ENCODE data around the gene CLEC2L.

The CLEC2L gene

GRCh38 chr7:139572071-139572470, 48.6 kb downstream of the CLEC2L start:
- in situ Hi-C loops (cut with HindIII; ENCODE audit: low sequenced_read_pairs): no loop called here

DNA sequence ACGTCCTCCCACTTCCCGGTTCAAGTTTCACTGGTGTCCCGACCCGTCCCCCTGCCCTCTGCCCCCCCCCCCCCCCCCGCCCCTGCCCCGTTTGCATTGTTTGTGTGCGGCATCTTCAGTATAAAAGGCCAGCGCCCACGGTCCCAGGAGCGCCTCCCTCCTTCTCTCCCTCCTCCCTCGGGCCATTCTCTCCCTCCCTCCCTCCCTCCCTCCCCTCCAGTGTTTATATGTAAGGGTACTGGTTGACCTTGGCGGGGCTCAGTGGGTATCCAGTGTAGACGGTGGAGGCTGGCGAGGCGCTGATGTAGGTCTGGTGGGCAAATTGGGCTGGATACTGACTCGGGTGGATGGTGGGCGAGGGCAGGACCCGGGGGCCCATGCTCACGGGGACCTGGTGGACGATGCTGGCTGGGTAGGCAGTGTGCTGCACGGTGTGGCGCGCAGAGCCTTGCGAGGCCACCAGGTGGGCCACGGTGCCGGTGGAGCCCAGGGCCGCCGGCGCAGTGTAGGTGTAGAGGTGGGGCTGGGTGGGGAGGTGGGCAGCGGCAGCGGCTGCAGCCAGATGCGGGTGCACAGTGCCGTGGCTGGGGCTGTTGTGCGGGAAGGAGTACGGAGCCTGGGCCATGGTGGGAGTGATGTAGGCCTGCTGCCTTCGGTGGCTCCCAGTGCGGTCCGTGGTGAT, 49.4 kb downstream of the CLEC2L start:
- in situ Hi-C loops (cut with HindIII; ENCODE audit: low sequenced_read_pairs): no loop called here

GRCh38 chr7:139573871-139574270, 50.4 kb downstream of the CLEC2L start:
- in situ Hi-C loops (cut with HindIII; ENCODE audit: low sequenced_read_pairs): no loop called here

GRCh38 chr7:139574618-139575337, 51.3 kb downstream of the CLEC2L start:
- in situ Hi-C loops (cut with HindIII; ENCODE audit: low sequenced_read_pairs): no loop called here

DNA sequence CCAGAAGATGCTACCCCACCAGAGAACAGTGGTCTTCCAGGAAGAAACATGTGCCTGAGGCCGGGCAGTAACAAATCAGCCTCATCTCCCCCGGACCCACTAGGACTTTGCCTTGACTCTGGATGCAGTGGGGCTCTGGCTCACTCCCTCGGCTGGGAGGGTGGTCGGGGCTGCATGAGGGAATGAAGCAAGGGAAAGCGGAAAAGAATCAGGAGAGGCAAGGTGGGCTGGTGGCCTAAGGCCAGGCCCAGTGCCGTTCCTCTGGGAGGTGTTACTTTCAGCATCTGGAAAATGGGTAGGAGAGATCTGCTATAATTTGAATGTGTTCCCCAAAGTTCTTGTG, 51.8 kb downstream of the CLEC2L start:
- in situ Hi-C loops (cut with HindIII; ENCODE audit: low sequenced_read_pairs): no loop called here

DNA sequence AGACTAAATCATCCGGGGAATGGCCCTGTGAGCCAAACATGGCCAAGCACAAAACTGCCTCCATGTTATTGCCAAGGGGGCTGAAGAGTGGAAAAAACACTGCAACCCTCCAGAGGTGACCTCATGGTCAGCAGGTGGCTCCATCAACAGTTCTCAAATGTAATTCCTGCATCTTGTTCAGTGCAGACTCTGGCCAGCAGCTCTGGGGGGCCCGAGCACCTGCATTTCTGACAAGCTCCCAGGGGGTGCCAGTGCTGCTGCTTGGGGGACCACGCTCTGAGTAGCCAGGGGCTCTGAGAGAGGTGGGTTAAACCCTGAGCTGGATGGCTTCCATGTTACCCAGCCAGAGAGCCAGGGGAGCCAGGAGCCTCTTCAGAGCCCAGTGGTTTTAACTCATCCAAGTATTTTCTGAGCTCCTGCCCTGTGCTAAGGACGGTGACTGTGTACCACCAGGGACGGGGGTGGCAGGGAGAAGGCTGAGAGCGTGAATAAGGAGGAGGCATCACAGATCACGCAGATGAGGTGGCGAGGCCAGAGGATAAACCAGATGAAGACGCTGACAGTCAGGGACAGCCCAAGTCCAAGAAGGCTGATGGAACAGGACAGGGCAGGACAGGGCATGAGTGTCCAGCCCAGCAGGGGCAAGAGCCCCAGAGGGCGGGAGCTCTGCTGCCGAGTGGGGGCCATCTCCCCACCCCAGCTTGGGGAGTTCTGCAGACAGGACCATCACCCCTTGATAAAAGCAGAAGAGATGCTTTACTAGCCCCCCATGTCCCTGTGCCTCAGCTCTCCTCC, 52.9 kb downstream of the CLEC2L start:
- in situ Hi-C loops (cut with HindIII; ENCODE audit: low sequenced_read_pairs): no loop called here

GRCh38 chr7:139580435-139580834, 57.0 kb downstream of the CLEC2L start:
- in situ Hi-C loops (cut with HindIII; ENCODE audit: low sequenced_read_pairs): no loop called here

GRCh38 chr7:139582130-139582650, 58.7 kb downstream of the CLEC2L start:
- in situ Hi-C loops (cut with HindIII; ENCODE audit: low sequenced_read_pairs): no loop called here

DNA sequence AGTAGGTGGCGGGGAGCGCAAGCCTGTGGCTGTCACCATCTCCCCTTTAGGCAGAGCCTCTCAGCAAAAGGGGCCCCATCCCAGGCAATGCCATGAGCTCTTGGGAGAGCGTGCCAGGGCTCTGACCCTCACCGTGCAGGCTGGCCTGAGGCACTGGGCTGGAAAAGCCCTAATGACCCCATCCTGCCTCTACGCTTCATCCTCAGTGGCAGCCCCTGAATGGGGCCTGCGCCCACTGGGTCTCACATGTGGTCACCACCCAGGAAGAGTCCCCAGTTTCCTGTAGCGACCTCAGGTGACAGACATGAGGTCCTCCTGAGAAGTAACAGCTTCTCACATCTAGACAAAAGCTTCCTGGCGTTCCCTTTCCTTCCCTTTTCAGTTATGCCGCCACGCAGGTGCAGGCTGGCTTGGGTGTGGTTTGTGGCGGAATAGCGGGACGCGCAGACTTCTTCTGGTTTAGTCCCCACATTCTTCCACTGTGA, 59.2 kb downstream of the CLEC2L start:
- in situ Hi-C loops (cut with HindIII; ENCODE audit: low sequenced_read_pairs): no loop called here

DNA sequence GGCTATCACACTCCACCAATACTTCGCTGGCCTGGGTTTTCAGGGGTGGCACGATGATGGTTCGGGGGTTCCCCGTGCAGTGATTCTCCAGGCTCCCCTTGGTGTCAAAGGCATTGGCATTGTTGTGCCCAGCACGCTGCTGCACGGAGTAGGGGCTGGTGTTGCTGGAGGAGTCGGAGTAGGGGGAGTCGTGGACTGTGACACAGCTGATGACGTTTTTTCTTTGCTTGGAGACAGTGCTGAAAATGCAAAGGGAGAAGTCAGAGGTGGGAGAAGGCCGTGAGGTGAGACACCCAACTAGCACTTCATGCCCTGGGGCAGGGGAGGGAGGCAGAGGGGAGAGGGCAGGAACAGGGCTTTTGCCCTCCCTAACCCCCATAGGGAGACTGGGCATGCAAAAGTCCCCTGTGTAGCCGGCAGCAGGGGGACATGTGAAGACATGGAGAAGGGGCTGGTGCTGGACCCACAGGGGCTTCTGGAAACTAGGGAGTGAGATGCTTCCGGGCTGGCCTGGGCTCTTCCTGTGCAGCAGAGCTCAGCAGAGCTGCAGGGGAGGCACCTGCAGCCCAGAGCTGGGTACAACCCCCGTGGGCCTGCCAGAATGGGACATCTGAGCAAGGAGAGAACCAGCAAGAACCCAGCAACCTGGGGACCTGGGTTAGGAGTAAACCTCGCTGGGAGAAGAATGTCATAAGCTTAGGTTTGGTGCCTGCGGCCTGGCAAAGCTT, 60.5 kb downstream of the CLEC2L start:
- in situ Hi-C loops (cut with HindIII; ENCODE audit: low sequenced_read_pairs): no loop called here

DNA sequence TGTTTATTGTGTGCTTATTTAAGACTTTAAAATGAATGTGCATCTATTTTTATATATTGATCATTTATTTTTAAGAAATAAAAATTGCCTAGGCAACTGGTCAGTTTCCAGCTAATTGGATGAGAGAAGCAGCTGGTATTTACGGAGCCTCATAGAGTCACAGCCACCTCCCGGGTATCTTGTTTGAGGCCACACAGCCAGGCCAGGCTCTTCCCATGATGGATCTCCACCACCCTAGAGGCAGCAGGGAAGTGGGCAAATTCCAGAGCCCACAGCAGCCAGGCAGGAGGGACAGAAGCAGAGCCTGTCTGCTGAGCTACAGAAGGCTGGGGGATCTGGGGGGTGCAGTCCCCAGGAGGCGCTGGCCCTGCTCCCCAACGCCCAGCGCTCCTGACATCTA, 61.6 kb downstream of the CLEC2L start:
- in situ Hi-C loops (cut with HindIII; ENCODE audit: low sequenced_read_pairs): no loop called here

DNA sequence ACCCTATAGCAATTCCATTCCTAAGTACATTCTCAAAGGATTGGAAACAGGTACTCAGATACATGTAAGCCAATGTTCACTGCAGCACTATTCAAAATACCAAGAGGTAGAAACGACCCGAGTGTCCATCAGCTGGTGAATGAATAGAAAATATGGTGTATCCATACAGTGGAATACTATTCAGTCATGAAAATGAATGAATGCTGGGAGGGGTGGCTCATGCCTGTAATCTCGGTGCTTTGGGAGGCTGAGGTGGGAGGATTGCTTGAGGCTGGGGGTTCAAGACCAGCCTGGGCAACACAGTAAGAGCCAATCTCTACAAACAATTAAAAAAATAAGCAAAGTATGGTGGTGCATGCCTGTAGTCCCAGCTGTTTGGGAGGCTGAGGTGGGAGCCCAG, 62.8 kb downstream of the CLEC2L start:
- in situ Hi-C loops (cut with HindIII; ENCODE audit: low sequenced_read_pairs): no loop called here

DNA sequence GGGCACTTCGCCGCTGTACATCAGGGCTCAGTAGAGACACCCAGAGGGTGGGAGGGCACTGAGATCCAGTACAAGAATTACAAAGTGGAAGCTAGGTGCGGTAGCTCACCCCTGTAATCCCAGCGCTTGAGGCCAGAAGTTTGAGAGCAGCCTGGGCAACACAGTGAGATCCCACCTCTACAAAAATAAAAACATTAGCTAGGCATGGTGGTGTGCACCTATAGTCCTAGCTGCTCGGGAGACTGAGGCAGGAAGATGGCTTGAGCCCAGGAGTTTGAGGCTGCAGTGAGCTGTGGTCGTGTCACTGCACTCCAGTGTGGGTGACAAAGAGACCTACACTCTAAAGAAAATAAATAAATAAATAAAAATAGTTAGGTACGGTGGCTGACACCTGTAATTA, 64.0 kb downstream of the CLEC2L start:
- in situ Hi-C loops (cut with HindIII; ENCODE audit: low sequenced_read_pairs): no loop called here

GRCh38 chr7:139588632-139589031, 65.1 kb downstream of the CLEC2L start:
- in situ Hi-C loops (cut with HindIII; ENCODE audit: low sequenced_read_pairs): no loop called here

DNA sequence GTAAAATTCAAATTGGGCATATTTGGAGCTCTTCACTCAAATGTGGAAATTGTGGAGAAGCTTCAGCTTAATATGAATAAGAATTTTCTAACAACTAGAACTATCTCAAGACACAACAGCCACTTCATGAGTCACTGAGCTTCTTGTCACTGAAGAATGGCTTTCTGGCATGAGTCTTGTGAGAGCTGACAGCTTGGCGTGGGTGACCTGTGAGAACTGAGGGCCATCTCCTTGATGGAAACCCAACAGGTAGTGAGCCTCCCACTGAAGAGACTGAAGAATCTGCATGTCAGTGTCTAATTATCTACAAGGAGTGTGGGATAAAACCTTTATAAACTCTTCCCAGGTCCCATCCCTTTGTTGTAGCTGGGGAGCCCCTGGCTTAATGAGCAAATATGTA, 66.0 kb downstream of the CLEC2L start:
- in situ Hi-C loops (cut with HindIII; ENCODE audit: low sequenced_read_pairs): no loop called here

GRCh38 chr7:139591550-139592195, 68.2 kb downstream of the CLEC2L start:
- in situ Hi-C loops (cut with HindIII; ENCODE audit: low sequenced_read_pairs): no loop called here

DNA sequence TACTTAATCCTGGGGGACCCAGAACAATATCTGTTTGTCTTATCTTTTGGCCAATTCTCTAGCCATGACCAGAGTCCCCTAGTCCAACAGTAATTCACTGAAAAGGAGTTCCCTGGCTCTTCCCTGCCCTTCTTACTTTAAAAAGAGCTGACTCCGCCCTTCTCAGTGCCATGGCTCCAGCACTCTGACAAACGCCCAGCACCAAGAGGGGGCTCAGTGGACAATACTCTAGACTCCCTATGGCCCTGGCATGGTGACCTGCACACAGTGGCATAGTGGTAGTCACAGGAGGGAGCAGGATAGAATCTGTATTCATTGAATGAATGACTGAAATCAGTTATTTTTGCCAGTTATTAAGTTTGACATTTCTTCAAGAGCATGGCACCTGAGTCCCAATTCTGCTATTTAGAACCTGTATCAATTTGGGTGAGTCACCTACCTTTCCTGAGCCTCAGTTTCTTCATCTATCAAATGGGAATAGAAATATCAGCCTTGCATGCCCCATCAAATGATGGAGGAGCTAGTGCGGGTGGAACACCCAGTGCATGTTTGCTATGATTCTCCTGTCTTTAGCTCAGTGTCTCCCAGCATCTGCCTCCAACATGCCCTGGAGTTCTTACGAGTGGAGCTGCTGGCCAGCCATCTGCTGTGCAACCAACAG, 69.4 kb downstream of the CLEC2L start:
- in situ Hi-C loops (cut with HindIII; ENCODE audit: low sequenced_read_pairs): no loop called here

GRCh38 chr7:139594090-139594489, 70.6 kb downstream of the CLEC2L start:
- in situ Hi-C loops (cut with HindIII; ENCODE audit: low sequenced_read_pairs): no loop called here
